NCI-H748 (cell line): ENCODE measurements around the gene CFAP77.
"Not testable (repeated sequence)": the region's sequence is repeated elsewhere in the genome, so short reads cannot be mapped to it uniquely, and the experiment has no call there.

Experiments
- DNase-seq: peaks from one replicate; lab custom pipeline; 2025; ENCODE audit not compliant: unreplicated experiment; lab: John Stamatoyannopoulos, UW

Gene CFAP77

DNA sequence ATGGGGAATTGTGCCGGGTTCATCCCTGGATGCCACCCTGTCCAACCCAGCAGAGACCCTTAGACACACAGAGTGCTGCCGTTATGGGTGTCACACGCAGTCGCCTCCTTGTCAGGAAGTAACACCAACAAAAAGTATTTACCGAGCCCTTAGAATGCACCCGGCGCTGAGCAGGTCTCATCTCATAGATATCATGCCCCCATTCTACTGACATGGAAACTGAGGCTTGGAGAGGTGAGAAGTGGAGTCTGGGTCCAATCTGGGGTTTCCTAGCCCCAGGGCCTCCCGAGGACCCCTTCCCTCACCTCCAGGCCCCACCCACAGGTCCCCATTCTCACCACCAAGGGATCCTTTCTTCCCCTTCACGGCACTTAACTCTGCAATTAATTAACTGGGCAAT lies 135.6 kb downstream of the CFAP77 start:
- no peak for DNase-seq

DNA sequence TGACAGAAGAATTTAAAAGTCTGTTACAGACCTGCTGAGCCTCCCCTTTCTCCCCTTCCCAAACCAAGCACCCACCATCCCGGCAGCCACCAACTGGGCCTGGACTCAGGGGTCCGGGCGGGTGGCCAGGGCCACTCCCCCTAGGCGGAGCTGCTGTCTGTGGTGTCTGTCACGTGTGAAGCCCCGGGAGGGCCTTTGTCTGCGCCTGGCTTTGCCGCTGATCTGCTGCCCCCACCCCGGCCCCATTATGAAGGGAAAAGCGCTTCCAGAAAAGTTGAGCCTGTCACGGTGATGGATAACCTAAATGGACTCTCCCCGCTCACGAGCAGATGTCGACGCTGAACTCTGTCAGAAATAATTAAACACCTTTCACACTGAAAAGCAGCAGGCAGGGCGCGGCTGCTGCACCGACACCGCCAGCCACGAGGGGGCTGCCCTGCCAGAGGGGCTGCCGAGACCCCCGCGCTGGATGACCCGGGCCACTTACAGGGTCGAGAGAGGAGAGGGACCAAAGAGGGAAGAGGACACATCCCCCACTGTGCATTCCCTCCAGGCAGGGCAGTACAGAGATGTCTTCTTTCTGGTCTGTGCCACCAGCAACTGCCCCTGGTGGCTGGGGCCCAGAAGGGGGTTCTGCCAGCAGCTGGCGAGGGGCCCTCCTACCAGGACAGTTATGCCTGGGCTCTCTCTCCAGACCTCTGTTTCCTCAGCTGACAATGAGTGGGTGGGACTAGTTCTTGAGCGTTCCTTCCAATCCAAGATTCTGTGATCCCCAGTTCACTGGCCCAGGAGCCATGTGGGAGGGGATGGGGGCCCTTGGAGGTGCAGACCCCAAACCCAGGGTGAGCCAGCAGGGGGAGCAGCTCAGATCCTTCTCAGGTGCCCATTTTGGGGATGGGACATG lies 136.4 kb downstream of the CFAP77 start:
- DNase-seq = peak; percentile 70

DNA sequence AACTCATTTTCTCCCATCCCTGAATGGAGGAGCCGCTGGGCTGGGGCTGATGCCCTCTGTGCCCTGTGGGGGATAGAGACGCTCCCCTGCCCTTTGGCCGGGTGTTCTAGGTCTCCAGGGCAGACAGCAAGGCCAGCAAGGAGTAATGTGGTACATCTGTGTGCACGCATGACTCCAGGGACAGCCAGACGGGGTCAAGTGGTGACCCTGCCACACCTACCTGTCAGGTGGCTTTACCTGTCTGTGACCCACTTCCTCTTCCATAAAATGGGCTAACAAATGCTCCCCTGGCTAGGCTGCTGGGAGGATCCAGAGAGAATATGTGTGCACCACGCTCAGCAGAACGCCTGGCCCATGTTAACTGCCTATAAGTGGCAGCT lies 137.0 kb downstream of the CFAP77 start:
- no peak for DNase-seq

DNA sequence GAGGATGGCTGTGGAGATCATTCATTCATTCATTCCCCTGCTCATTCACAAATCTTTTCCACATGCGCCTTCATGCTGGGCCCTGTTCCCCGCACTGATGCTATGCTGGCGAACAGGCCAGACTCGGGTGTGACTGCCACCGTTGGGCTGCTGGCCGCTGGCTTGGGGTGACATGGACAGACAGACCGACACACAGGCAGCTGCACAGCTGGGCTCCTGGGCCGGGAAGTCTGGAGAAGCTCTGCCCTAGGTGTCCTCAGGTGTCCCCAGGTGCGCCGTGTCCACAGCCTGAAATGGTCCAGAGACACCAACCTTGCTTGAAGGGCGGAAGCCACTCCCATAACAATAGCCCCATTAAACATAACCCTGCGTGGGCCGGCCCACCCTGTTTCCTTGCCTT lies 137.4 kb downstream of the CFAP77 start:
- no peak for DNase-seq

DNA sequence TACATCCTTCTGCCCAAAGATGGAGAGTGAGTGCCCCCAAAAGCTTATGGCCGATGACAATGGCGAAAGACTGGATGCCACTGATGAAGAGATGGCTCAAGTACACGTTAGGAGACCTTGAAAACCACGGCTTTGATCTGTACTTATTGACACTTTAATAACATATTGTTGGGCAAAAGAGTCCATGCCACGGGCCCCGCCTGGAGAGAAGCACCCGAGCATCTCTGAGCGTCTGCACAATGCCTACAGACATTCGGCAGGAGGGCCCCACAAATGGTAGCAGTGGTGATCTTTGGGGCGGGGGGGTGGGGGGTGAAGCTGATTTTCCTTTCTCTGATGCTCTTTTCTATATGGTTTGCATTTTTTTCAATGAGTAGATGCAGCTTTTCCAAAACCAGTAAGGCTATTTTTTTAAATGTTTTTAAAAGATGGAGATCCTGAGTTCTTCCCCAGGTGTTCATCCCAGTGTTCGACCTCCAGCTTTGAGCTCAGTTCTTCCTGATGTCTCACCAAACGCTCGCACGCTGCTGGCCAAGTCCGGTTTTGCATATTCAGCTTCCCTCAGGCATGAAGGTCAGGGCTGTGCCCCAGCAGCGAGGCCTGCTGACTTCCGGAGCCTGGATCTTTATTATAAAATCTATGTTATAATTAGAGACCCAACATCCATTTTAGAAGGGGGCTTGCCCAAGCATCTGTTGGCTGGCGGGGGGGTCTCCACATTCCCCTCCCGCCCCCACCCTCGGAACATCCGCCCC lies 138.1 kb downstream of the CFAP77 start:
- DNase-seq = no peak

DNA sequence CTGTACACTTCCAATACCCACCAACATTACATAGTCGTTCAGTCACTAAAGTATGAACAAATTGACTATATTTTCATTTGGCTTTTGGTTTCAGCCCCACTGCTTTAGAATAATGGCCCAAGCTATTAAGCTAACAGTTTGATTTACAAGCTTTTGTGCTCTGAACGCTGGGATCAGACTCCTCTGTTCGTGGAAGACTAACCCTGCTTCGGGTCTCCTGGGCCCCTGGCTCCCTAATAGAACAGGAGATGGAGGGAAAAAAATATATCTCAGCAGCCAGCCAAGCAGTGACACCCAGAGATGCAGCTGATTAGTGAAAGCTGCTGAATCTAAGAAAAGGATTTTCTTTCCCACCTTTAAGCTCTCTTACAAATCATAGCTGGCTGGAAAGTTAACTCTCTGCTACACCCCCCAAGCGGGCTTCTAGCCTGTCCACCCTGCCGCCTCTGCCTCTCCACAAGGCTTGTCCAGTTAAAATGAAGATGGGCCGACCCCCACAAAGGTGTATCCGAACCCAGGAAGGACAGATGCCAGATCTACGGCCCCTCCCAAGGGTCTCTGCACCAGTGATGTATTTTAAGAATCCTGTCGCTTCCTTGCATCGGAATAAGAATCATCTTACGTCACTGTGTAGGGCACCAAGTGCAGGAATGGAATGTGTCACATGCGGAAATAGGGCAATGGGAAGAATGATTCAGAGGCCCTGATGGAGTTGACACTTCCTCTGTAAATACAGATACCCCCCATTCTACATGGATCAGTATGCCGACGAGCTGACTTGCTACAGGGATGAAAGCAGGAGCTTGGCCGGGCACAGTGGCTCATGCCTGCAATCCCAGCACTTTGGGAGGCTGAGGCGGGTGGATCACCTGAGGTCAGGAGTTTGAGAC lies 139.0 kb downstream of the CFAP77 start:
- no peak for DNase-seq

DNA sequence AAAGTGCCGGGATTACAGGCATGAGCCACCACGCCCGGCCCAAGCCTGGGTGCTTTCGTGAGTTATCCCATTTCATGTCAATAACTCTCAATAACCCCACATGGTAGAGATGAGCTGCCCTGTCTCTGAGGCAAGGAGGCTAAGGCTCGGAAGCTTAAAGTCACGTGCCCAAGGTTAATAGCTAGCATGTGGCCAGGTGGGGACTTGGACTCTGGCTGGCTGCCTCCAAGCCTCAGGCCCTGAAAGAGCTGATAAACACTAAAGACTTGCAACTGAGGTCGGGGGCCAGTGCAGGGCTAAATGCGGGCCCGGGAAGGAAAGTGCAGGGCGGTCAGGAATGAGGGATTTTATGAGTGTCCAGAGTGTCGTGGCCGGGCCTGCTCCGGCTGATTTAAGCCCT lies 141.5 kb downstream of the CFAP77 start:
- no peak for DNase-seq

DNA sequence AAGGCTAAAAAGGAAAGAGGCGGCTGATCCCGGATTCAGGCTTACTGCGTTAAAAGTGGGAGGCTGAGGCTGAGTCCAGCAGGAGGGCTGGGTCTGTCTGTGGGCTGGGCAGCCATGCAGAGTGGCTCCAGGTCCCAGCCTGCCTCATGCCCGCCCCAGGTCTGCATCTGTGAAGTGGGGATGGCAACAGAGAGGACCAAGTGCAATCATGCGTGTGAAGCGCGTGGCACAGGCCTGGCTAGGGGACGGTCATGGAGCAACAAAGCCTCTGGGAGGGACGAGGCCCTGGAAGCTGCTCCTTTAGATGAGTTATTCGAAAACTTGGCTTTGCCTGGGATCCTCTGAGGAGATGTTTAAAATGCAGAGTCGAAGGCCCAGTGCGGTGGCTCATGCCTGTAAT lies 142.0 kb downstream of the CFAP77 start:
- DNase-seq = no peak

DNA sequence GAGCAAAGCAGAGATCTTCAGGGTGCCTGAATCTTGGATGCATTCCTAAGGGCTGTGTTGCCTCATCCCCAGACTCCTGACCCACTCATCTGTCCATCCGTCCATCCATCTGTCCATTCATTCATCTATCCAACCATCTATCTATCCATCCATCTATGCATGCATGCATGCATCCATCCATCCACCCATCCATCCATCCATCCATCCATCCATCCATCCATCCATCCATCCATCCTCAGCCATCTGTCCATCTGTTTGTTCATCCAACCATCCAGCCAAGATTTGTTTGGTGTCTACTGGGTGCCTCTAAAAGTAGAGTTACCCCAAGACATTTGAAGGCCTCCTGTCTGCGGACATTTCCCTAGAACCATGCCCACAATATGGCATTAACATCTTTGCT lies 144.7 kb downstream of the CFAP77 start:
- DNase-seq = no peak

DNA sequence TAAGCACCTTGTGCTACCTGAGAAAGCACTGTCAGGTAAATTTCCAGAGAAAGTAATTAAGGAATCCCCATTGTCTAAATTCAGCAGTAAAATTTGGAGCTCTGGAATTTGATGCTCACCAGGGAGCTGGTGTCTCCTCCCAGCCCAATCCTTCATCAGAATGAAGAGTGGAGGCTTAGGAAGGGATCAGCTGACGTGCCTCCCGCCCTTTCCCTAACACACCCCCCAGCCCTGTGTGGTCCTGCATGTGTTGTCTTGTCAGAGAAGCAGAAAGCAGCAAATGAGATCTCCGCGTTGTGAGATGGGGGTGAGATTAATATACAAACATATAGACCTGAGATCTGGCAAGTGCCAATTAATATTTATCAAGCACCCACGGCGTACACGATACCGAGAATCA lies 145.5 kb downstream of the CFAP77 start:
- no peak for DNase-seq

DNA sequence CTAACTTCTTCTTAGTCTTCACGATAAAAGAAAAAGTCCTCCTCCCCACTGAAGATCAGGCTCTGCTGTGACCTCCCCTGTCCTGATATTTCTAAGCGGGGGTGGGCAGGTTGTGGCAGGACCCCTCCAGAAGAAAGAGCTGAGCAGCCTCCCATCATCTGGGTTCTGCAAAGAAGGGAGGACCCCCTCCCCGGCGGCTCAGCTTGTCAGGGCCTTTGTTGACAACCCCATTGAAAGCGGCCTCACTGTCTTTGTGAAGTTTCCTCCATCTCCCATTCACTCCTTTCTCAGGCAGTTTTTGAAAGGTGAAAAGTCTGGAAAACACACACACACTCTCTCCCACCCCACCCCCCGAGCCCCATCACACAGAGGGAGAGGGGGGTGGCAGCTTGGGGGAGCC lies 146.2 kb downstream of the CFAP77 start:
- DNase-seq = no peak

DNA sequence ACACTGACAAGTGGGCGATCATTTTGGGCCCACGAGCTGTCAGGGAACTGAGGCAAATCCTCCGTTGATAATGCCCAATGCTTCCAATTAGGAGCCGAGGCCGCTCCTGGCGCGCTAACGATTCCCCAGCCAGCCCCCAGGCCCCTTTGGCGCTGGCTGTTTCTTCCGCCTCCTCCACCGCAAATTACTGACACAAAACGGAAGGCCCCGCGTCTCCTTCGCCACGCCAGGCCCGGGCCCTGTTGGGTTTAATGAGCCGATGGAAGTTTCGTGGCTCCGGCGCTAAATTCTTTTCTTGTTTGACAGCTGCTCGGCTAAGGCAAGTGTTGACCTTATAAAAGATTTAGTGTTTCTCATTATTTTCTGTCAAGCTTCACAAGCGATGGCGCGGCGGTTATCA lies 146.7 kb downstream of the CFAP77 start:
- DNase-seq = no peak

DNA sequence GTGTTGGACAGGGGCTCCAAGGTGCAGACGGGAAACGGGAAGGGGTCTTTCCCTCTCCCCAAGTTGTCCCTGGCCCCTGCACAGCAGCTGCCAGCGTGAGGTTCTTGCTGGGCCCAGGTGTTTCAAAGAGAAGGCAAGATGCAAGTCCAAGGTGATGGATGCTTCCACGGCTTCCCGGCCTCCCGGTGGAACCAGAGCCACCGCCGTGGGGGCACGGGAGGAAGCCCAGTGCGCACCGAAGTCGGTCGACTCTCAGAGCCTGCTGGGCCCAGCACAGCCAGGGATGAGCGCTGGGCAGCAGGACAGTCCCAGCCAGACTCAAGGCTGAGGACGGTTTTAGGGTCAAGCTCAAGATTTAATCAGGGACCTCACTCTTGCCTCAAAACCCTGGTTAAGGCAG lies 147.1 kb downstream of the CFAP77 start:
- DNase-seq = no peak

DNA sequence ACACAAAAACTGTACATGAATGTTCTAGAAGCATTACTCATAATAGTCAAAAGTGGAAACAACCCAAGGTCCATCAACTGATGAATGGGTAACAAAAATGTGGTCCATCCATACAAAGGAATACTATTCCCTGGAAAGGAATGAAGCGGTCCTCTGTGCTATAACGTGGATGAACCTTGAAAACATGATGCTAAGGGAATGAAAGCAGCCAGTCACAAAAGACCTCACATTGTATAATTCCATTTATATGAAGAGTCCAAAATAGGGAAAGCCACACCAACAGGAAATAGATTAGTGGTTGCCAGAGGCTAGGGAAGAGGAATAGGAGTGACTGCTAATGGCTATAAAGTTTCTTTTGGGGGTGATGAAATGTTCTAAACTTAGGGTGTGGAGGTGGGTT lies 149.7 kb downstream of the CFAP77 start:
- no peak for DNase-seq

DNA sequence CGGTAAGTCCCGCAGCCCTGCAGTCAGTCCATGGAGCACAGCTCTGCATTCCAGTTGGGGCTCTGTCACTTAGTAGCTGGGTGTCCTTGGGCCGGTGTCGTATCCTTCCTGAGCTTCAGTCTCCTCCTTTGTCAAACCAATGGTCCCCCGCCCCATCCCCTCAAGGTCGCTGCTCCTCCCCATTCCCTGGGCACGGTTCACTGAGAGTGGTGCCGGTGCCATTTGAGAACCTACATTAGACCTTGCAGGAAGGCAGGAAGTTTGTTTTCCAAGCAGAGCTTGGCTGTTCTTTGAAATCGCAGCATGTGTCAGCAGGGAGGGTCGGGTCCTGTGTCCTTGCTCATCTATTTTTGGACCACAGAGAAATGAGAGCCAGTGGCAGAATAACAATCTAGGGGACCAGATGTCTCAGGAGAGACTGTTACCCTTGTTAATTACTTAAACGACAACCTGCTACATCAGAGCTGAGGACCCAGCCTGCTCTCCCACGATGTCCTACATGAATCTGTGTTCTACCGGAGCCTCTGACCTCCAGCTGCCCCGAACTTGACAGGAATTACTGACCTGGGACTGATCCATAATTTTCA lies 150.7 kb downstream of the CFAP77 start:
- peak; percentile 30 for DNase-seq

DNA sequence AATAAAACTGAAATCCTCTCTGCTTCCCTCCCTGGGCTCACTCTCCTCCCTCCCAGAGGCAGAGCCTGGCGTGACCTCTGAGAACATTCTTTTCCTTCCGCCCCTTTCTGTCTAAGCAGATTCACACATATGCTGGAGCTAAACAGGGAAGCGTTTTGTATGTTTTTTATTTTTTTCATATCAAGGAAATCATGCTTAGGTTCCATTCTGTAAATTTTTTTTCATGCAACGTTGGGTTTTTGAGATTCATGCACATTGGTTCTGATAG lies 152.2 kb downstream of the CFAP77 start:
- no peak for DNase-seq

DNA sequence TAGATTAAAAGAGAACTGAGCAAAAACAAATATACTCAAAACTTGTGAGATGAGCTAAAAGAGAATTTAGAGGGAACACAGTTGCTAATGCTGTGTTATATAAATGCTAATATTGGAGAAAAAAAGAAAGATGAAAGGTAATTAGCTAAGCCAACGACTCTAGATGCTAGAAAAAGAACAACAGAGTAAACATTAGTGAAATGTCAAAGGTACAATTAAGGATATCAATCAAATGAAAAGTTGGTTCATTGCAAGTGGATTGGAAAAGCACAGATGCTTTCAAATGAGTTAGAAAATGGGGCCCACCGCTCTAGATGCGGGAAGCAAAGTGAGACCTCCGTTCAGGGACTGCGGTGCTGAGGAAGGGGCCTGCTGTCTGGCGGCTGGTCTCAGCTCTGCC lies 154.5 kb downstream of the CFAP77 start:
- DNase-seq = no peak

DNA sequence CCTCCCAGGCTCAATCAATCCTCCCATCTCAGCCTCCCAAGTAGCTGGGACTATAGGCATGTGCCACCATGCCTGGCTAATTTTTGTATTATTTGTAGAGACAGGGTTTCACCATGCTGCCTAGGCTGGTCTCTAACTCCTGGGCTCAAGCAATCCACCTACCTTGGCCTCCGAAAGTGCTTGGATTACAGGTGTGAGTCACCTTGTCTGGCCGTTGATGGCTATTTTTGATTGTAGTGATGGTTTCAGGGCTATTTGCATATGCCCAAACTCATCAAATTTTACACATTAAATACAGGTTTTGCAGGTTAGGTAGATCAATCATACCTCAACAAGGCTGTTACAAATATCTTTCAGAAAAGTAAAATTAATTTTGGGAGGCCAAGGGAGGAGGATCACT lies 158.8 kb downstream of the CFAP77 start:
- DNase-seq = not testable (repeated sequence)

DNA sequence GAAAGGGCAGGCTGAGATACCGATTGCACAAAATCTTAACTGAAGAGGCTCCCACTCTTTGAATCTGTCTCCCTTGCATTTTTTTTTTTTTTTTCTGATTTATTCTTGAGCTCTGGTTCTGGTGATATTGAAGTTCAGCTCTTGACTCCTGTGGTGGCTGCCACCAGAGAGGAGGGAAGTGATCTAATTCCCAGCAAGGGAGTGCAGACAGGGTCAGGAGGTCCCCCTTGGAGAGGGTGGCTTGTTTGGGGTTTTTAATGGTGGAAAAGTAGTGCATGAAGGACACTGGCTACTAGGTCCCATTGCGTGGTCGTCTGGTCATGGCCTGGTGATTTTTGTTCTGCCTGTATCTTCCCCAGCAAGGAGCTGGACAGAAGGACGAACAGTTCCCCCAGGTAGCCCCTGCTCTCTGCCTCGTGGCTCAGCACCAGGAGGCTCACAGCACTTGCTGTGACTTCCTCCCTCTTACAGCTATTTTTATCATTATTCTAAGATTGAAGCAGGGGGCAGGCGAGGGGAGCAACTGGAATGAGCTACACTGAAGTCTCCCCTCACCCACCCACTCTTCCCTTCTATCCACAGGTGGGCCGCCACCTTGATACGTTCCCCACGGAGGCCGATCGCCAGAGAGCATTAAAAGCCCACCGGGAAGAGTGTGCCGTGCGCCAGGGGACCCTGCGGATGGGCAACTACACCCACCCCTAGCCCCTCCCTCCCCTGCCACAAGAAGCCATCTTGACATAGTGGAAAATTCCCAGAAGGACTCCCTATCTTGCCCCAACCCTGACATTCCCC lies 162.0 kb downstream of the CFAP77 start:
- DNase-seq = no peak

DNA sequence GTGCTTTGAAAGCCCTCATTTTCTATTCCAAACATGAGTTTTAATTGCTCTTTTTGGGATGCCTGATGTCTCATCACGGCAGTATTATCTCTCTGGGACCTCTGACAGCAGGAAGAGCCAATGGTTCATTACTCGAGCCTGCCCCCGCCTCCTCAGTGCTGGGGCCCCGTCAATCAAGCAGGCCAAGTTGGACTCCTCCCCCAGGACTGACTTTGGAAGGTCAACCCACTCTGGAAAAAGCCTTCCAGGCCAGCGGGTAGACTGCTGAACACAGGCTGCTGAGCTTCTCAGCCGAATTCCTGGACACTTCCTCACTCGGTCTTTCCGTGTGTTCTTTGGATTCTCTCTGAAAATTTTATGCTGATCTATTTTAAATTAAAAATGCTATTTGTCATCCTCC lies 162.9 kb downstream of the CFAP77 start:
- DNase-seq = no peak
